Measurements from ENCODE around the gene PGAP6. TPM values are rescaled to one million over a fixed set of nuclear protein-coding genes. Genes with fewer than 3 reads are reported as not detected.

Gene PGAP6
- total and polyA plus RNA-seq, 2 of the 13 experiments (the other 11 are each of a cell fraction or from before 2014, with no cell fraction given) = 52.7 to 136 TPM

DNA sequence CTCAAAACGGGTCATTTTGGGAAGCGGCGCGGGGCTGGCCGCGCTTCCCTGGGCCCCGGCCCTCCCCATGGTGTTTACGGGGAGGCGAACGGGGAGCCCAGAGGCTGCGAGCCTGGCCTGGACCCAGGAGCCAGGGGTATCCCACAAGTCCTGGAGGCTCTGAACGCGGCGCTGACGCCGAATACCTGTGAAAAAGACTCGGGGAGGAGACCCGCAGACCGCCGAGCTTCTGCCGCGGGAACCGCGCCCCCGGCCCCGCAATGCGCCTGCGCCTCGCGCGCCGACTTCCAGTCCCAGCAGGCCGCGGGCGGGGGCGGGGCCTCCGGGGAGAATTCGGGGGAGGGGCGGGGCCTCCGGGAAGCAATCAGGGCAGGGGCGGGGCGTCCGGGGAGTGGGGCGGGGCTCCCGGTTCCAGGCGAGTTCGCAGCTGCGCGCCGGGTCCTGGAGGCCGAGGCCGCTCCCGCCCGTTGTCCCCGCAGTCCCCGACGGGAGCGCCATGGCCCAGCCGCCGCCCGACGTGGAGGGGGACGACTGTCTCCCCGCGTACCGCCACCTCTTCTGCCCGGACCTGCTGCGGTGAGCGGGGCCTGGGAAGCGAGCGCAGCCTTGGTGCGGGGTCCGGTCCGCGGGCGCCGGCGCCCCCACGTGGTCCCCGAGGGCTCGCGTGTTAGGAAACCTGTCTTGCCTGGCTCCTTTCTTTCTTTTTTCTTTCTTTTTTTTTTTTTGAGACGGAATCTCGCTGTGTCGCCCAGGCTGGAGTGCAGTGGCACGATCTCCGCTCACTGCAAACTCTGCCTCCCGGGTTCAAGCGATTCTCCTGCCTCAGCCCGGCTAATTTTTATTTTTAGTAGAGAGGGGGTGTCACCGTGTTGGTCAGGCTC, 19.9 kb upstream of the PGAP6 start, which contains the start of gene DECR2 (continued):
- TF ChIP-seq ZNF546 (CRISPR knock-in tag; conservative IDR thresholded peaks at IDR 0.05) (0 out of 2 replicates have a peak, but pooled peaks have one; percentile 50), U2AF1 (optimal IDR thresholded peaks at IDR 0.05; ENCODE audit: low read depth, low read length) (peak; percentile 55), ZBTB43 (CRISPR knock-in tag; conservative IDR thresholded peaks at IDR 0.05) (0 out of 2 replicates have a peak, but pooled peaks have one; percentile 9), POGZ (CRISPR knock-in tag; IDR thresholded peaks at IDR 0.05) (0 out of 2 replicates have a peak, but pooled peaks have one; percentile 12), ZNF670 (CRISPR knock-in tag; IDR thresholded peaks at IDR 0.05; ENCODE audit: borderline replicate concordance) (0 out of 2 replicates have a peak, but pooled peaks have one; percentile 73), IRF2 (CRISPR knock-in tag; IDR thresholded peaks at IDR 0.05) (no peak), ZNF883 (CRISPR knock-in tag; IDR thresholded peaks at IDR 0.05; ENCODE audit: not compliant biosample characterization) (peak; percentile 70), HIVEP1 (CRISPR knock-in tag; IDR thresholded peaks at IDR 0.05) (peak; percentile 53; the same call in 1 of the 2 replicates), ZBTB25 (CRISPR knock-in tag; IDR thresholded peaks at IDR 0.05) (peak; percentile 29; the same call in 1 of the 2 replicates)
- TF ChIP-seq, protein P1, sequence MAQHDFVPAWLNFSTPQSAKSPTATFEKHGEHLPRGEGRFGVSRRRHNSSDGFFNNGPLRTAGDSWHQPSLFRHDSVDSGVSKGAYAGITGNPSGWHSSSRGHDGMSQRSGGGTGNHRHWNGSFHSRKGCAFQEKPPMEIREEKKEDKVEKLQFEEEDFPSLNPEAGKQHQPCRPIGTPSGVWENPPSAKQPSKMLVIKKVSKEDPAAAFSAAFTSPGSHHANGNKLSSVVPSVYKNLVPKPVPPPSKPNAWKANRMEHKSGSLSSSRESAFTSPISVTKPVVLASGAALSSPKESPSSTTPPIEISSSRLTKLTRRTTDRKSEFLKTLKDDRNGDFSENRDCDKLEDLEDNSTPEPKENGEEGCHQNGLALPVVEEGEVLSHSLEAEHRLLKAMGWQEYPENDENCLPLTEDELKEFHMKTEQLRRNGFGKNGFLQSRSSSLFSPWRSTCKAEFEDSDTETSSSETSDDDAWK (CRISPR knock-in tag; IDR thresholded peaks at IDR 0.05) = no peak
- TF ChIP-seq, protein P2, sequence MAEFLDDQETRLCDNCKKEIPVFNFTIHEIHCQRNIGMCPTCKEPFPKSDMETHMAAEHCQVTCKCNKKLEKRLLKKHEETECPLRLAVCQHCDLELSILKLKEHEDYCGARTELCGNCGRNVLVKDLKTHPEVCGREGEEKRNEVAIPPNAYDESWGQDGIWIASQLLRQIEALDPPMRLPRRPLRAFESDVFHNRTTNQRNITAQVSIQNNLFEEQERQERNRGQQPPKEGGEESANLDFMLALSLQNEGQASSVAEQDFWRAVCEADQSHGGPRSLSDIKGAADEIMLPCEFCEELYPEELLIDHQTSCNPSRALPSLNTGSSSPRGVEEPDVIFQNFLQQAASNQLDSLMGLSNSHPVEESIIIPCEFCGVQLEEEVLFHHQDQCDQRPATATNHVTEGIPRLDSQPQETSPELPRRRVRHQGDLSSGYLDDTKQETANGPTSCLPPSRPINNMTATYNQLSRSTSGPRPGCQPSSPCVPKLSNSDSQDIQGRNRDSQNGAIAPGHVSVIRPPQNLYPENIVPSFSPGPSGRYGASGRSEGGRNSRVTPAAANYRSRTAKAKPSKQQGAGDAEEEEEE (CRISPR knock-in tag; IDR thresholded peaks at IDR 0.05; ENCODE audit: borderline replicate concordance) = no peak
- TF ChIP-seq, protein P3, sequence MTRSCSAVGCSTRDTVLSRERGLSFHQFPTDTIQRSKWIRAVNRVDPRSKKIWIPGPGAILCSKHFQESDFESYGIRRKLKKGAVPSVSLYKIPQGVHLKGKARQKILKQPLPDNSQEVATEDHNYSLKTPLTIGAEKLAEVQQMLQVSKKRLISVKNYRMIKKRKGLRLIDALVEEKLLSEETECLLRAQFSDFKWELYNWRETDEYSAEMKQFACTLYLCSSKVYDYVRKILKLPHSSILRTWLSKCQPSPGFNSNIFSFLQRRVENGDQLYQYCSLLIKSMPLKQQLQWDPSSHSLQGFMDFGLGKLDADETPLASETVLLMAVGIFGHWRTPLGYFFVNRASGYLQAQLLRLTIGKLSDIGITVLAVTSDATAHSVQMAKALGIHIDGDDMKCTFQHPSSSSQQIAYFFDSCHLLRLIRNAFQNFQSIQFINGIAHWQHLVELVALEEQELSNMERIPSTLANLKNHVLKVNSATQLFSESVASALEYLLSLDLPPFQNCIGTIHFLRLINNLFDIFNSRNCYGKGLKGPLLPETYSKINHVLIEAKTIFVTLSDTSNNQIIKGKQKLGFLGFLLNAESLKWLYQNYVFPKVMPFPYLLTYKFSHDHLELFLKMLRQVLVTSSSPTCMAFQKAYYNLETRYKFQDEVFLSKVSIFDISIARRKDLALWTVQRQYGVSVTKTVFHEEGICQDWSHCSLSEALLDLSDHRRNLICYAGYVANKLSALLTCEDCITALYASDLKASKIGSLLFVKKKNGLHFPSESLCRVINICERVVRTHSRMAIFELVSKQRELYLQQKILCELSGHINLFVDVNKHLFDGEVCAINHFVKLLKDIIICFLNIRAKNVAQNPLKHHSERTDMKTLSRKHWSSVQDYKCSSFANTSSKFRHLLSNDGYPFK (CRISPR knock-in tag; IDR thresholded peaks at IDR 0.05; ENCODE audit: borderline replicate concordance) = peak; percentile 11; the same call in 1 of the 2 replicates
- TF ChIP-seq, protein P4, sequence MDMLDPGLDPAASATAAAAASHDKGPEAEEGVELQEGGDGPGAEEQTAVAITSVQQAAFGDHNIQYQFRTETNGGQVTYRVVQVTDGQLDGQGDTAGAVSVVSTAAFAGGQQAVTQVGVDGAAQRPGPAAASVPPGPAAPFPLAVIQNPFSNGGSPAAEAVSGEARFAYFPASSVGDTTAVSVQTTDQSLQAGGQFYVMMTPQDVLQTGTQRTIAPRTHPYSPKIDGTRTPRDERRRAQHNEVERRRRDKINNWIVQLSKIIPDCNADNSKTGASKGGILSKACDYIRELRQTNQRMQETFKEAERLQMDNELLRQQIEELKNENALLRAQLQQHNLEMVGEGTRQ (IDR thresholded peaks at IDR 0.05; ENCODE audit: low read depth, low read length) = no peak
- TF ChIP-seq, protein P4 (CRISPR knock-in tag; IDR thresholded peaks at IDR 0.05; ENCODE audit: borderline replicate concordance) = peak; percentile 26; the same call in 1 of the 2 replicates
